Esophagus squamous epithelium (tissue), 5 donors: ENCODE results near the gene E2F4. TPM values are rescaled to one million over a fixed set of nuclear protein-coding genes. Genes with fewer than 3 reads are reported as not detected.

Experiments
- DNase-seq: peaks from one replicate; lab custom pipeline; 2025; lab: John Stamatoyannopoulos, UW
- H3K27ac ChIP-seq, 4 donors: fragments of 200-600 bp; sonication (generic); one replicate each; pipeline ENCODE4 v1.5.1; 2016 to 2019; ENCODE audit warnings: mild to moderate bottlenecking in 1 of 4
- H3K27me3 ChIP-seq, 4 donors: fragments of 200-600 bp; sonication (generic); 1 replicate in 3 of 4; 2 replicates in 1 of 4; pipeline versions ENCODE4 v1.5.1 to v1.6.0; 2017 to 2021; ENCODE audit warnings: antibody characterized with exemption in 1 of 4
- H3K36me3 ChIP-seq, 3 donors: fragments of 200-600 bp; sonication (generic); one replicate each; pipeline ENCODE4 v1.5.1; 2016 to 2019
- H3K4me1 ChIP-seq, 3 donors: fragments of 200-600 bp; sonication (generic); one replicate each; pipeline ENCODE4 v1.5.1; 2017 to 2019
- H3K4me3 ChIP-seq, 4 donors: fragments of 200-600 bp; sonication (generic); 1 replicate in 3 of 4; 2 replicates in 1 of 4; pipeline ENCODE4 v1.5.1; 2016 to 2019; ENCODE audit warnings: mild to moderate bottlenecking in 2 of 4, moderate library complexity in 1 of 4
- H3K9me3 ChIP-seq, 3 donors: fragments of 200-600 bp; sonication (generic); one replicate each; pipeline ENCODE4 v1.5.1; 2016 to 2019
- CTCF ChIP-seq, 6 experiments: fragments of 450-650 bp in 4 of 6; fragments of 200-600 bp in 2 of 6; sonication (generic) in 2 of 6; IDR thresholded peaks; one replicate each; pipeline ENCODE4 v1.5.1; 2016 to 2019; ENCODE audit warnings: antibody characterized with exemption in 6 of 6, mild to moderate bottlenecking in 4 of 6, moderate library complexity in 4 of 6
- POLR2A ChIP-seq, 4 donors: fragments of 450-650 bp; IDR thresholded peaks; one replicate each; pipeline ENCODE4 v1.6.1; 2017; ENCODE audit warnings: antibody characterized with exemption in 4 of 4, mild to moderate bottlenecking in 4 of 4, moderate library complexity in 3 of 4
- WGBS, 2 donors: methylation state at CpG; one replicate each; pipeline ENCODE4 v1.1.5; 2018; 5-methylcytosine and 5-hydroxymethylcytosine counted together
- intact Hi-C: fragments of 100-400 bp; cut with DNase I; formaldehyde crosslinking; loops from one replicate; pipeline ENCODE4 v1.15.0; 2022
- total RNA-seq, 4 donors: library from RNA; depleted of rRNA; stranded (reverse); fragments of >200 nt; gene quantifications; one replicate each; pipeline ENCODE4 v1.1.0, GENCODE V29; 2016
- donor health status: DM: yes; HTN: yes; CAD: no.

E2F4 gene
- total RNA-seq, 4 donors from 2014 or later = 66.1 to 96.9 (median 81.9) TPM

- no peak for DNase-seq
- no peak overlapping the region for H3K27ac ChIP-seq
- H3K27me3 ChIP-seq = no peaks in the 10 kb centered on the region
- H3K36me3 ChIP-seq = peaks cover 0 to 17% (median 0%) of the 10 kb centered on the region in 3 donors
- 80 to 86% methylated on average over 6 to 8 of the region's 8 CpGs for WGBS, 2 donors
- H3K4me1 ChIP-seq = peaks cover 0 to 27% (median 6%) of the 10 kb centered on the region in 3 donors
- intact Hi-C loops = no loop called here
- TF ChIP-seq CTCF (IDR thresholded peaks at IDR 0.05) (no peak), POLR2A (IDR thresholded peaks at IDR 0.05) (no peak)
- no peak overlapping the region for H3K4me3 ChIP-seq
- H3K9me3 ChIP-seq = no peaks in the 10 kb centered on the region
These were observed 17.6 kb downstream of the E2F4 start for GRCh38 chr16:67209565-67209964.

DNA sequence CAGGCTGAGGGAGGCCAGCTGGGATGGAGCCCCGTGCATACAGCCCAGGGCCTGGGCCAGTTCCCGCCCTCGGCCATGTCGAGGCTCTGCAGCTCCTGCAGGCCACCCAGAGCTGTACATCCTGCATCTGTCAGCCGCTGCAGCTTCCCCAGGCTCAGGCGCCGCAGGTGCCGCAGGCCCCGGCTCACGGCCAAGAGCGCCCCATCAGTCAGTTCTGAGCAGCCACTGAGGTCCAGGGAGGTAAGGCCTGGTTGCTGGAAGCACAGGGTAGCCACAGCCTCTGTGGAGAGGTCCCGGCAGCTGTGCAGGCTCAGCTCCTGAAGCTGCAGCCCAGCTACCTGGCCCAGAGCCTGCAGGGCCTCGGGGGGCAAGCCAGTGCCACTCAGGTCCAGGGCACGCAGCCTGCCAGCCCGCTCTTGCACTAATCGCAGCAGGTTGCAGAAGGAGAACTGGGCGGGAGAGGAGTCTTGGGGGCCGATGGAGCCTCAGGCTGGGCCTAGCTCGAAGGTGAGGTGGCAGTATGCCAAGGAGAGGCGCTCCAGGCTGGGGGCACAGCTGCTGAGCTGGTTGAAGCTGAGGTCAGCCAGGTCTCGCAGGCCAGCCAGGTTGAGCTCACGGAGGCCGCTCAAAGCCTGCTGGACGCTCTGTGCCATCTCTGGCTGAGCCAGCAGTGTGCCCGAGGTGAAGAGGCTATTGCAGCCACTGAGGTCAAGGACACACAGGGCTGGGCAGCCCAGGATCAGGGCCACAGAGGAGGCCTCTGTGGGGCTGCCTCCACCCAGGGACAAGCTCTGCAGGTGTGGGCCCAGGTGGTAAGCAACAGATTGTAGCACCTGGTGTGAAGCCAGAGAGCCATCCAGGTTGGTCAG lies 18.3 kb downstream of the E2F4 start:
- Histone ChIP-seq H3K4me1 (peaks cover 0 to 27% (median 6%) of the 10 kb centered on the region in 3 donors), H3K36me3 (peaks cover 0 to 11% (median 0%) of the 10 kb centered on the region in 3 donors), H3K27me3 (no peaks in the 10 kb centered on the region), H3K9me3 (no peaks in the 10 kb centered on the region), H3K4me3 (no peak overlapping the region), H3K27ac (no peak overlapping the region)
- no peak for DNase-seq
- 45% methylated on average over 2 of the region's 25 CpGs; no CpG with 5 or more reads in 1 of the 2 donors for WGBS, 2 donors
- intact Hi-C loops = no loop called here
- TF ChIP-seq POLR2A (IDR thresholded peaks at IDR 0.05) = no peak
- TF ChIP-seq CTCF (IDR thresholded peaks at IDR 0.05) = no peak

DNA sequence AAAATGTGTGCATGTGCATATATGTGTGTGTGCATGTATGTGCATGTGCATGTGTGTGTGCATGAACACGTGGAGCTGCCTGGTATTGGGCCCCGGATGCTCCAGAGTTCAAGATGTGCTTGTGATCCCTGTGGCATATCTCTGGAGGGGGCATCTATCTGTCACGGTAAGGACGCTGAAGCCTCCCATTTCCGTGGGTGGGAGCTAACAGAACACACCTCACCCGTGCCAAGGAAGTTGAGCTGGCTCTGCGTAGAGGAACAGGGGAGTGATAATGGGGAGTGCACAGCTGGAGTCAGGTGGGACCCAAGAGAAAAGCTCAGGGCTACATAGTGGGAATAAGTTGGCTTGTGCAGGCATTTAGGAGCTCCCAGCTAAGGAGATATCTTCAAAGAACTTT lies 19.7 kb downstream of the E2F4 start:
- no peak overlapping the region for H3K4me3 ChIP-seq
- H3K9me3 ChIP-seq = no peaks in the 10 kb centered on the region
- H3K36me3 ChIP-seq = no peaks in the 10 kb centered on the region
- TF ChIP-seq POLR2A (IDR thresholded peaks at IDR 0.05) = no peak
- TF ChIP-seq CTCF (IDR thresholded peaks at IDR 0.05) = no peak
- intact Hi-C loops = no loop called here
- WGBS, 2 donors = 61 to 74% methylated on average over 4 to 5 of the region's 7 CpGs
- peaks cover 0 to 24% (median 6%) of the 10 kb centered on the region in 3 donors for H3K4me1 ChIP-seq
- H3K27me3 ChIP-seq = no peaks in the 10 kb centered on the region
- no peak overlapping the region for H3K27ac ChIP-seq
- no peak for DNase-seq

DNA sequence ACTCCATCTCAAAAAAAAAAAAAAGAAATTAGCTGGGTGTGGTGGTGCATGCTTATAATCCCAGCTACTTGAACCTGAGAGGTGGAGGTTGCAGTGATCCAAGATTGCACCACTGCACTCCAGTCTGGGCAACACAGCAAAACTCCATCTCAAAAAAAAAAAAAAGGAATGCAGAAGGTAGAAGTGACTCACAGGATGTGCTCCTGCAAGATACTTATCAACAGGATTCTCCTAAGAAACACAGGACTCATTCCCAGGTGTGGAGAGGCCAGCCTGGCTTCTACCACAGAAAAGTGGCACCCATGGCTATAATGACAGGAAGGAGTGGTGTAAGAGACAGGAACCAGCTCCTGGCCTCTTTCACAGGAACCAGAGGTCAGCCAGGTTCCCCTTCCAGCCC lies 20.8 kb downstream of the E2F4 start:
- H3K27ac ChIP-seq = no peak overlapping the region

More for the DNA sequence above, 20.8 kb downstream of the E2F4 start:
- TF ChIP-seq CTCF (IDR thresholded peaks at IDR 0.05) (no peak), POLR2A (IDR thresholded peaks at IDR 0.05) (no peak)
- Histone ChIP-seq H3K36me3 (no peaks in the 10 kb centered on the region), H3K27me3 (no peaks in the 10 kb centered on the region), H3K4me3 (no peak overlapping the region), H3K9me3 (no peaks in the 10 kb centered on the region), H3K4me1 (peaks cover 0 to 23% (median 6%) of the 10 kb centered on the region in 3 donors)
- intact Hi-C loops = no loop called here
- DNase-seq = no peak
